Measurements from ENCODE around the gene RBPMS2. TPM values are rescaled to one million over a fixed set of nuclear protein-coding genes. Genes with fewer than 3 reads are reported as not detected.

The RBPMS2 gene
- total RNA-seq, 1 donor from 2014 or later: 276 TPM

GRCh38 chr15:64767203-64767602, 8.2 kb downstream of the RBPMS2 start:
- no peak for TF ChIP-seq CTCF (IDR thresholded peaks at IDR 0.05; ENCODE audit: borderline replicate concordance)
- Histone ChIP-seq H3K36me3 (no peaks in the 10 kb centered on the region), H3K27ac (replicated peaks) (peak overlapping the region; percentile 19), H3K27me3 (ENCODE audit: low read depth) (no peaks in the 10 kb centered on the region), H3K4me1 (peaks cover 64% of the 10 kb centered on the region), H3K4me3 (no peak overlapping the region), H3K9me3 (replicated peaks) (no peaks in the 10 kb centered on the region)
- no peak for DNase-seq
- intact Hi-C loops (cut with micrococcal nuclease): no loop called here

- no peak for TF ChIP-seq CTCF (IDR thresholded peaks at IDR 0.05; ENCODE audit: borderline replicate concordance)
- no peaks in the 10 kb centered on the region for H3K9me3 ChIP-seq (replicated peaks)
- intact Hi-C loops (cut with micrococcal nuclease): no loop called here
- H3K4me1 ChIP-seq: peaks cover 67% of the 10 kb centered on the region
- no peaks in the 10 kb centered on the region for H3K36me3 ChIP-seq
- DNase-seq: no peak
- H3K27me3 ChIP-seq (ENCODE audit: low read depth): no peaks in the 10 kb centered on the region
- no peak overlapping the region for H3K4me3 ChIP-seq
- H3K27ac ChIP-seq (replicated peaks): peak overlapping the region; percentile 44
Observed at GRCh38 chr15:64766058-64766457, 9.3 kb downstream of the RBPMS2 start.

- H3K27ac ChIP-seq (replicated peaks): peak overlapping the region; percentile 62
Observed at GRCh38 chr15:64763874-64764273, 11.5 kb downstream of the RBPMS2 start.

GRCh38 chr15:64763462-64763861, 11.9 kb downstream of the RBPMS2 start:
- H3K4me3 ChIP-seq: no peak overlapping the region
- intact Hi-C loops (cut with micrococcal nuclease): no loop called here
- no peaks in the 10 kb centered on the region for H3K27me3 ChIP-seq (ENCODE audit: low read depth)
- no peaks in the 10 kb centered on the region for H3K36me3 ChIP-seq
- no peak for DNase-seq
- no peak for TF ChIP-seq CTCF (IDR thresholded peaks at IDR 0.05; ENCODE audit: borderline replicate concordance)
- peaks cover 84% of the 10 kb centered on the region for H3K4me1 ChIP-seq
- peak overlapping the region; percentile 62 for H3K27ac ChIP-seq (replicated peaks)
- no peaks in the 10 kb centered on the region for H3K9me3 ChIP-seq (replicated peaks)

More at GRCh38 chr15:64763874-64764273, 11.5 kb downstream of the RBPMS2 start:
- Histone ChIP-seq H3K4me1 (peaks cover 80% of the 10 kb centered on the region), H3K27me3 (ENCODE audit: low read depth) (no peaks in the 10 kb centered on the region), H3K9me3 (replicated peaks) (no peaks in the 10 kb centered on the region), H3K36me3 (no peaks in the 10 kb centered on the region), H3K4me3 (no peak overlapping the region)
- no peak for TF ChIP-seq CTCF (IDR thresholded peaks at IDR 0.05; ENCODE audit: borderline replicate concordance)
- intact Hi-C loops (cut with micrococcal nuclease): no loop called here
- DNase-seq: no peak

- H3K27ac ChIP-seq (replicated peaks): peak overlapping the region; percentile 62
- DNase-seq: no peak
- intact Hi-C loops (cut with micrococcal nuclease): no loop called here
- no peaks in the 10 kb centered on the region for H3K36me3 ChIP-seq
- peaks cover 88% of the 10 kb centered on the region for H3K4me1 ChIP-seq
- no peak overlapping the region for H3K4me3 ChIP-seq
- H3K9me3 ChIP-seq (replicated peaks): no peaks in the 10 kb centered on the region
- TF ChIP-seq CTCF (IDR thresholded peaks at IDR 0.05; ENCODE audit: borderline replicate concordance): no peak
- H3K27me3 ChIP-seq (ENCODE audit: low read depth): no peaks in the 10 kb centered on the region
Observed at GRCh38 chr15:64763021-64763420, 12.4 kb downstream of the RBPMS2 start.

GRCh38 chr15:64762546-64762945, 12.8 kb downstream of the RBPMS2 start:
- Histone ChIP-seq H3K27me3 (ENCODE audit: low read depth) (no peaks in the 10 kb centered on the region), H3K9me3 (replicated peaks) (no peaks in the 10 kb centered on the region), H3K36me3 (no peaks in the 10 kb centered on the region), H3K4me3 (no peak overlapping the region), H3K27ac (replicated peaks) (peak overlapping the region; percentile 62), H3K4me1 (peaks cover 87% of the 10 kb centered on the region)
- TF ChIP-seq CTCF (IDR thresholded peaks at IDR 0.05; ENCODE audit: borderline replicate concordance): no peak
- no peak for DNase-seq
- intact Hi-C loops (cut with micrococcal nuclease): no loop called here
